Adrenal gland (tissue), 5 donors: ENCODE data around the gene SPATA31D1.

Experiments used
- CTCF ChIP-seq, 6 experiments: fragments of 450-650 bp in 4 of 6; fragments of 200-600 bp in 2 of 6; sonication (generic) in 1 of 6; IDR thresholded peaks; 1 replicate in 5 of 6; 2 replicates in 1 of 6; pipeline versions ENCODE4 v1.5.1 to v1.8.0; 2016 to 2021; ENCODE audit warnings: antibody characterized with exemption in 6 of 6, mild to moderate bottlenecking in 2 of 6, moderate library complexity in 1 of 6
- POLR2A ChIP-seq, 2 donors: fragments of 450-650 bp; IDR thresholded peaks; one replicate each; pipeline ENCODE4 v1.6.1; 2017; ENCODE audit warnings: antibody characterized with exemption in 2 of 2, mild to moderate bottlenecking in 2 of 2, moderate library complexity in 1 of 2
- donor health status: DM: no; HTN: no; CAD: no.

GRCh38 chr9:81979196-81979595 is 9.4 kb upstream of the SPATA31D1 start:
- TF ChIP-seq CTCF (IDR thresholded peaks at IDR 0.05), result no peak
- no peak for TF ChIP-seq POLR2A (IDR thresholded peaks at IDR 0.05)
